GM18499 (cell line): Measurements from ENCODE around the gene ZBTB45.
"Not testable (repeated sequence)": the region's sequence is repeated elsewhere in the genome, so short reads cannot be mapped to it uniquely, and the experiment has no call there.

Source experiments
- ATAC-seq: cut with Tn5 transposase; IDR thresholded peaks from one replicate; pipeline ENCODE4 v1.9.1; 2021; ENCODE audit warnings: moderate number of reproducible peaks; ENCODE audit not compliant: insufficient read depth, unreplicated experiment

The ZBTB45 gene

GRCh38 chr19:58542641-58543372, 23.2 kb upstream of the ZBTB45 start:
- ATAC-seq: not testable (repeated sequence)

- not testable (repeated sequence) for ATAC-seq
Observed at GRCh38 chr19:58539169-58539559, 19.6 kb upstream of the ZBTB45 start.

- ATAC-seq: no peak
Observed at GRCh38 chr19:58538257-58539168, 18.9 kb upstream of the ZBTB45 start.

GRCh38 chr19:58536852-58537798, 17.5 kb upstream of the ZBTB45 start:
- ATAC-seq: no peak

- ATAC-seq: no peak
Observed at GRCh38 chr19:58535857-58536256, 16.2 kb upstream of the ZBTB45 start.

GRCh38 chr19:58531034-58531840, 11.6 kb upstream of the ZBTB45 start:
- ATAC-seq: no peak

- no peak for ATAC-seq
Observed at GRCh38 chr19:58529405-58529804, 9.8 kb upstream of the ZBTB45 start.

- ATAC-seq: no peak
Observed at GRCh38 chr19:58522709-58523108, 3.1 kb upstream of the ZBTB45 start.

- no peak for ATAC-seq
Observed at GRCh38 chr19:58521651-58522050, 2.0 kb upstream of the ZBTB45 start.

GRCh38 chr19:58520257-58520599, 618 bp upstream of the ZBTB45 start:
- no peak for ATAC-seq

GRCh38 chr19:58519087-58519354, 589 bp downstream of the ZBTB45 start:
- ATAC-seq: no peak

GRCh38 chr19:58518256-58519086, 1.1 kb downstream of the ZBTB45 start:
- no peak for ATAC-seq

- ATAC-seq: no peak
Observed at GRCh38 chr19:58516964-58517833, 2.4 kb downstream of the ZBTB45 start.

- ATAC-seq: no peak
Observed at GRCh38 chr19:58516246-58516836, 3.3 kb downstream of the ZBTB45 start.

- ATAC-seq: no peak
Observed at GRCh38 chr19:58515259-58515658, 4.4 kb downstream of the ZBTB45 start.

GRCh38 chr19:58514564-58515022, 5.0 kb downstream of the ZBTB45 start:
- ATAC-seq: no peak

- no peak for ATAC-seq
Observed at GRCh38 chr19:58513694-58514563, 5.7 kb downstream of the ZBTB45 start.
